GM18861 (cell line): Measurements from ENCODE around the gene JARID2.
"Not testable (repeated sequence)": the region's sequence is repeated elsewhere in the genome, so short reads cannot be mapped to it uniquely, and the experiment has no call there.

Source experiments
- ATAC-seq: cut with Tn5 transposase; IDR thresholded peaks from one replicate; pipeline ENCODE4 v1.9.1; 2021; ENCODE audit not compliant: unreplicated experiment

Gene JARID2

DNA sequence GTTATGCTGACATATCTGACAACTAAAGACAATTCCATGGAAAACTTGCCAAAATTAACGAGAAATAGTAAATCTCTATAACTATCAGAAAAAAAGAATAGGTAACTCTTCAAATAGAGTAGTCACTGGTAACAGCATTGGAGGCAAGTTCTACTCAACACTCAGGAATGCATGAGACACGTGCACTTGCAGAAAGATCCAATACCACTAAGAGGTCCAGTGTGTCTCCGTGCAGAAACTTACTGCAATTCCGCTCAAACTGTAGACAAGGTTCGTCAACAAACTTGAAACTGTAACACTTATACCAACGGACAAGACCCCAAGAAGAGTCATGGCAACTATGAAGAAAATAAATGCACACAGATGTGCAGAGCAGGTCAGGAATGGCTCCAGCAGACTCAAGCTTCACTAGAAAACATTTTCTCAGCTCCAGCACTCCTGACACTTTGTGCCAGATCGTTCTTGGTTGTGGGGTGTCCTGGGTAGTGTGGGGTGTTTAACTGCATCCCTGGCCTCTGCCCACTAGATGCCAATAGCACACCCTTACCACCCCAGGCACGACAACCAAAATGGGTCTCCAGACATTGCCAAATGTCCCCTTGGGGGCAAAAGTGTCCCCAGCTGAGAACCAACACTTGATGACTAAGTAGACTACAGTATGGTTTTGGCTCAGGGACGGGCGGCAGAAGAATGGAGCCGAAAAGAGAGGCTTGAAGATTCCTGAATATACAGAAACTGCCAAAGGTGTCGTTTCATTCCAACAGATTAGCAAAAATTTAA lies 282.2 kb downstream of the JARID2 start:
- ATAC-seq, result no peak

DNA sequence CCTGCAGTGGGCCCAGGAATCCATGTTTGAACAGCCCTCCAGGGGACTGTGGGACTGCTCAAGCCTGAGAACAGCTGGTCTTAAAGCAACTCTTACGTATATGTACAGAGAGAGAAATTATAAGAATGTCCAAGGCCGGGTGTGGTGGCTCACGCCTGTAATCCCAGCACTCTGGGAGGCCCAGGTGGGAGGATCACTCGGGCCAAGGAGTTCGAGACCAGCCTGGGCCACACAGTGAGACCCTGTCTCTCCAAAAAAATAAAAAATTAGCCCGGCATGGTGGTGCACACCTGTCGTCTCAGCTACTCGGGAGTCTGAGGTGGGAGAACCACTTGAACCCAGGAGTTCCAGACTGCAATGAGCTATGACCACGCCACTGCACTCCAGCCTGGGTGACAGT lies 283.0 kb downstream of the JARID2 start:
- ATAC-seq, result no peak

DNA sequence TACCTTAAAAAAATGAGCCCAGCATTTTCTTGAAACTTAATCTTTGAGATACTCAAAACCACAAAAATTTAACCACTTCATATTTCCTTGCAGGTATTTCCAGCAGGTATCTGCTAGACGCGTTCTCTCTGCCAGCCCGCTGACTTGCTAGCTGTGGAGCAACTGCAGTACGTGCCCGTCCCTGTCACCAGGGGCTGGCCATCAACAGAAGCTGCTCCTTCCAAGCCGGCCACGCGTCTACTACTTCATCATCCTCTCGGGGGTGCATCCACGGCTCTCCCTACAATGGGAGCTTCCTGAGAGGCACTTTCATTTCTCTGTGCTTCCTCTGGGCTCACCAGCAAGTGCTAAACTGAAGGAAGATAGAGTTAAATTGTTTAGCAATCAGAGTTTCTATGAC lies 284.5 kb downstream of the JARID2 start:
- no peak for ATAC-seq

DNA sequence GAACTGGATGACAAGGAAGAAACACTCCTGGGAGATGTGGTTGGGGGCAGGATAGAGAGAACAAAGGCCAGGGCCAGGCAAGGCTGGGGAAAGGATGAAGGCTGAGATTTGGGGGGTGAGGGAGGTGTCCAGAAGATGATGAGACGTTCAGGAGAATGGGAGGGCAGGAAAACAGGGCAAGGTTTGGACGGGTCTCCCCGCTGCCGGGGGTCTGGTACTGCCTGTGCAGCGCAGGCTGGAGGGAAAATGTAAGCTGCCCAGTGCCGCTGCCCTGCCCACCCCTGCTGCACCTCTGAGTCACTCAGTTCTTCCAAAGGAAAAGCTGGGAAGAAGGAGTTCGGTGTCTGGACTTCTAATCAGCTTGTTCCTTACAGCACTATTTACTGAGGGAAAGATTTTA lies 286.1 kb downstream of the JARID2 start:
- no peak for ATAC-seq

DNA sequence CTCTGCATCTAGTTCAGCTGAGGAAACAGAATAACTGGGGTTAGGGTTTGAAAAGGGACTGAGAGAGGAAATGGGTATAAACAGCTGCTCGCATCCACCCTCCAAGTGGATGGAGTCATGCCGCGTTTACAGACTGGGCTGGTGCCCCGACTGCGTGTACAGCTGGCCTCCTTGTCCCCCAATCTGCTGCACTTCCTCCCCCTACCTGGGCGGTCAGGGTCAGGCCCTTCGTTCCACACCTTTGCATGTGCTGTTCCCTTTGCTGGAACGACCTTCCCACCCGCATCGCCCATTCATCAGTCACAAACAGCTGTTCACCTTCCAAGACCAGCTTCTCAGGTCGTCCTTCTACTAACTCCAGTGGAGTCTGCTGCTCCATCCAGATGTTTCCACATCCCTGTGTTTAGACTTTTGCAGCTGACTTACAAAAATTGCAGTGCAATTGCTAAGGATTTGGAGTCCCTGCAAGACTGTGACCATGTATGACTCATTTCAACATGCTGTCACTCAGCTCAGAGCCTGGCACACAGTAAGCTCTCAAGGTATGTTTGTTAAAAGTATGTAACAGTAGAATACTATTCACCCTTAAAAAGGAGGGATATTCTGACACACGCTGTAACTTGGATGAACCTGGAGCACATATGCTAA lies 287.6 kb downstream of the JARID2 start:
- no peak for ATAC-seq

DNA sequence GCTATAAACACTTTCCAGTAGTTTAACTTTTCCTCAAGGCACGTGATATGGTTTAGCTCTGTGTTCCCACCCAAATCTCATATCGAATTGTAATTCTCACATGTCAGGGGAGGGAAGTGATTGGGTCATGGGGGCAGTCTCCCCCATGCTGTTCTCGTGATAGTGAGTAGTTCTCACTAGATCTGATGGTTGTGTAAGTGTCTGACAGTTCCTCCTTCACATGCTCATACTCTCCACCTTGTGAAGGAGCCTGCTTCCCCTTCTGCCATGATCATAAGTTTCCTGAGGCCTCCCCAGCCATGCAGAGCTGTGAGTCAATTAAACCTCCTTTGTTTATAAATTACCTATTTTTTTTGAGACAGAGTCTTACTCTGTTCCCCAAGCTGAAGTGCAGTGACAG lies 289.1 kb downstream of the JARID2 start:
- ATAC-seq, result no peak

DNA sequence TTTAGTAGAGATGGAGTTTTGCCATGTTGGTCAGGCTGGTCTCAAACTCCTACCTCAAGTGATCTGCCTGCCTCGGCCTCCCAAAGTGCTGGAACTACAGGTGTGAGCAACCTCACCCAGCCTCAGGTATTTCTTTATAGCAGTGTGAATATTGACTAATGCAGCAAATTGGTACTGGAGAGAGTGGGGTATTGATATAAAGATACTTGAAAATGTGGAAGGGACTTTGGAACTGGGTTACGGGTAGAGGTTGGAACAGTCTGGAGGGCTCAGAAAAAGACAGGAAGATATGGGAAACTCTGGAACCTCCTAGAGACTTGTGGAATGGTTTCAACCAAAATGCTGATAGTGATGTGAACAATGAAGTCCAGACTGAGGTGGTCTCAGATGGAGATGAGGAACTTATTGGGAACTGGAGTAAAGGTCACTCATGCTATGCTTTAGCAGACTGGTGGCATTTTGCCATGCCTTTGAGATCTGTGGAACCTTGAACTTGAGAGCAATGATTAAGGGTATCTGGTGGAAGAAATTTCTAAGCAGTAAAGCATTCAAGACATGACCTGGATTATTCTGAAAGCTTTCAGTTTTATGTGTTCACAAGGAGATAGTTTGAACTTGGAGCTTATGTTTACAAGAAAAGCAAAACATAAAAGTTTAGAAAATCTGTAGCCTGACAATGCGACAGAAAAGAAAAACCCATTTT lies 289.8 kb downstream of the JARID2 start:
- ATAC-seq, result no peak

DNA sequence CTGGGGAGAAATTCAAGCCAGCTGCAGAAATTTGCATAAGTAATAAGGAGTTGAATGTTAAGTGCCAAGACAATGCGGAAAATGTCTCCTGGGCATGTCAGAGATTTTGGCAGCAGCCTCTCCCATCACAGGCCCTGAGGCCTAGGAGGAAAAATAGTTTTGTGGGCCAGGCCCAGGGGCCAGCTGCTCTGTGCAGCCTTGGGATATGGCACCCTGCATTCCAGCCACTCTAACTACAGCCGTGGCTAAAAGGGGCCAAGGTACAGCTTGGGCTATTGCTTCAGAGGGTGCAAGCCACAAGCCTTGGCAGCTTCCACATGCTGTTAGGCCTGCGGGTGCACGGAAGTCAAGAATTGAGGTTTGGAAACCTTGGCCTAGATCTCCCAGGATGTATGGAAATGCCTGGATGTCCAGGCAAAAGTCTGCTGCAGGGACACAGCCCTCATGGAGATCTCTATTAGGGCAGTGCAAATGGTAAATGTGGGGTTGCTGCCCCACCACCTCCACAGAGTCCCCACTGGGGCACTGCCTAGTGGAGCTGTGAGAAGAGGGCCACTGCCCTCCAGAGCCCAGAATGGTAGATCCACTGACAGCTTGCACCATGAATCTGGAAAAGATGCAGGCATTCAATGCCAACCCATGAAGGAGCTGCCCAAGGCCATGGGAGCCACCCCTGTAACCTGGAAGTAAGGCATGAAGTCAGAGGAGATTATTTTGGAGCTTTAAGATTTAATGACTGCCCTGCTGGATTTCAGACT lies 290.5 kb downstream of the JARID2 start:
- ATAC-seq, result no peak

DNA sequence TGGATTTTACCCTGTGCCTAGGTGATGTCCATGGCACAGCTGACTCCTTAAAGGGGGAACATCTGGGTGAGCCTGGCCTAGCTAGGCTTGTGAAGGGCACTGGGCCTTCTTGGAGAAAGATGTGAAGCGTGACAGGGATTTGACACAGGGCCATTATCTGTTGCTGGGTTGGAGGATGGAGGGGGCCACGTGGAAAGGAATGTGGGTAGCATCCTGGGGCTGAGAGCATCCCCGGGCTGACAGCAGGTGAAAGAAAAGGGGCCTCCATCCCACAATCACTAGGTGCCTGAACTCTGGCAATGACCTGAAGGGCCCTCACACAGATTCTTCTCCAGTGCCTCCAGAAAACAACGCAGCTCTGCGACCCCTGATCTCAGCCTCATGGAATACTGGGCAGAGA lies 292.2 kb downstream of the JARID2 start:
- no peak for ATAC-seq

DNA sequence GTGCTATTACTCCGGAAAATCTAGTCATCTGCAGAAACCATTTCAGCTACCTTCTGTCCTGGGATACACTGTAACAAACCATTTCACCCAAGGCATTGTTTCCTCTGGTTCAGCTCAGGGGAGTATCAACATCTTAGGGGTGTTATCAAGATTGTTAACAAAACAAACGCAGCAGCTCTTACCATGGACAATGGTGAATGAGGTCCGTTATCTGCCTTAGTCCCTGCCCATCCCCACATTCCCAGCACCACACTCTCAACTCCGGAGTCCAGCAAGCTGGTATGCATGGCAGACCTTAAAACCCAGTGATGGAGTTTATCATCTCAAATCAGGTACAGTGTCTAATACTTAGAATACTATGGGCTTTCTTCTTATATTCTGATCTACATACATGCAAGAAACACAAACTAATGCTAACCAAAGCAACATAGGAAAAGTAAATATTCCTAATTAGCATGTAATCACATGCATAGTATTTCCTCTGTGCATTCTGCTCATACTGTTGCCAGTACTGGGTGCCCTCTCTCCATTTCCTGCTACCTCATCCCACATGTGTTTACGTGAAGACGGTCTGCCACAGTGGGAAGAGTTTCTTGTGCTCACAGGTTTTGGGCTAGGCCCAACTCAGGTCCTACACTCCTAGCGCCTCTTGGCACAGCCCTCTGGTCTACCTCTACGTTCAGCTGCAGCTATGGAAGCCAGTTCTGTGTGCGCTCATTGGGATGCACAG lies 293.1 kb downstream of the JARID2 start:
- ATAC-seq, result no peak

DNA sequence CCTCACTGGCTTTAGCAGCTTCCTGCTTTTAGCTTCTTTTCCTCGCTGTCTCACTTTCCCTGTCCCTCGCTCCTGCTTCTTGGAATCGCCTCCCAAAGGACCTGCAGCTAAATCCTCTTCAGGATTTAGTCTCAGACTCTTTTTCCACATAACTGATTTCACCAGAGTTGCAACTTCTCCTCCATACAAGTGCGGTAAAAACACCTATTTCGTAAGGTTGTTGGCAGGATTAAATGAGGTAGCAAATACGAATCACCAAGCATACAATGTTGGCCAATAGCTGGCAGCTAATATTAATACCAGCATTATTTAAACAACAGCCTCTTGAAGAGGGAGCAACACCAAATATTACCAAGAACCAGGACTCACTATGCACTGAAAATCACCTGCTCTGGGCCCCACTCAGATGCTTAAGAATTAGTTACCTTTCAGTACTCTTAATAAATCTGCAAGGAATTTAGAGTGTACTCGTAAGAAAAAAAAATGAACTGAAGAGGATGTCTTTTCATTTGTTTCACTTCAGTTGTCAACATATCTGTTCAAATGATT lies 293.9 kb downstream of the JARID2 start:
- no peak for ATAC-seq

DNA sequence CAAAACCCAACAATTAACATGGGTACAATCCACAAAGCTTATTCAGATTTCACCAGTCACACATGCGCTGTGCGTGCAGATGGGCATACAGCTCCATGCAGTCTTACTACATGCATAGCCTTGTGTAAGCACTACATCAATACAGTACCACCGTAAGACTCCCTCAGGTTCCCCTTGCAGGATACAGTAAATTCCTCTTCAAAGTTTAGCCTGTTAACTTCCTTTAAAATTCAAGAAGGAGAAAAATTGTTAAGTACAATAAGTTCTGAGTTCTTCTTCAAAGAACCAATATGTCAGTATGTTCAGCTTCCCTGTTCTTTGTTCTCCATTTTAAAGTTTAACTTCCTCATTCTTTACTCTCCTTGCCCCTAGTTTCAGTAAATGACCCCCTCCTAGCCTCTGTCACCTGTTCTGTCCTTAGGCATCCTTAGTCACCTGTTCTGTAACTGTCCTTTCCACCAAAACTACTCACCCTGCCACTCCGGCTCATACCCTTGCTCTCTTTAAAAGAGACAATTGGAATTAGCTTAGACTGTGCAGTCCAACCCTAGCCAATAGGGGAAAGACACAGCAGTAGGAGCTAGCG lies 297.6 kb downstream of the JARID2 start:
- not testable (repeated sequence) for ATAC-seq

DNA sequence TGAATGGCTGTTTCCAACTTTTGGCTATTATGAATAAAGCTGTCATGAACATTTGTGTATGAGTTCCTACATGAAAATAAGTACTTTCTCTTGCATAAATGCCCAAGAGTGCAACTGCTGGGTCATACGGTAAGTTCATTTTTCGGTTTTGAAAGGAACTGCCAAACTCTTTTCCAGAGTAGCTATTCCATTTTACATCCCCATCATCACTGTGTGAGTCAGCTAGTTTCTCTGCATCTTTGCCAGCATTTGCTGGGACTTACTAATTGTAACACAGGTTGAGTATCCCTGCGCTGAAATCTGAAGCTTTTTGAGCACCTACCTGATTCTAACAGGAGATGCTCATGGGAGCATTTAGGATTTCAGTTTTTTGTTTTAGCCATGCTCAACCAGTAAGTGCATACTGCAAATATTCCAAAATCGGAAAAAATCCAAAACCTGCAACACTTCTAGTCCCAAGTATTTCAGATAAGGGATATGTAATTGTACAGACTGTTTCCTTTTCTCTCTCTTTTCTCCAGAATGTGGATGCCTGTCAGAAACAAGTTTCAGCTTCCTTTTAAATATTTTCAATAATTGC lies 298.5 kb downstream of the JARID2 start:
- no peak for ATAC-seq

DNA sequence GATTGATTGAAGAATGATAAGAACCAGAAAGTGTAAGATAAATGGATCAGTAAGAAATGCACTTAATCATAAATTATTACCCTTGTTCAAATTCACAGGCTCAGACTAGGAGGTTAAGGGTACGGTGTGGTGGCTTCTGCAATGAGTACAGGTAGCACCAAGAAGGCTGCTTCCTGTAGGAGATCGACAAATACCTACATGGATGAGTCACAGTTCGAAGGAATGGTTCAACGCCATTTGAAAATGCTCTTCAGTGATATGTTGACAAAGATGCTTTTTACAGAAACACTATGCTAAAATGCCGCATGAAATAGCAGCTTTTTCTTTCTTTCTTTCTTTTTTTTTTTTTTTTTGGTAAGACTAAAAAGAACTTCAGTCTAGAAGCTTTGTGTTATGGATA lies 300.7 kb downstream of the JARID2 start:
- ATAC-seq, result no peak

DNA sequence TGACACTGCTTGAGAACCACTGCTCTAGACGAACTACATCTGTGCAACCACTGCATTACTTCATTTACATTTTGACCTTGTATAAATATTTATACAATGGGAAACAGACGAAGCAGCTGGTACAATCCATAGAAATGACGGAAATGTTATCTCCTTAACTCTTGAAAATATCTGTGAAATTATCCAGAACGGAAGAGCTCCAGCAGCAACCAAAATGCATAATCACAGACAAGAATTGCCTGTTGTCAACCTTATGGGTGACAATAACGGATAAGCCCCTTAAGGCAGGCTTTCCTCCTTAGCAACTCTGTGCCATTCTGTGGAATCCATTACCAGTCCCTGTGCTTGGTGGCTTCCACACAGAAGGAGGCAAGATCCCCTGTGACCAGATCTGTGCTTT lies 301.5 kb downstream of the JARID2 start:
- ATAC-seq, result no peak

DNA sequence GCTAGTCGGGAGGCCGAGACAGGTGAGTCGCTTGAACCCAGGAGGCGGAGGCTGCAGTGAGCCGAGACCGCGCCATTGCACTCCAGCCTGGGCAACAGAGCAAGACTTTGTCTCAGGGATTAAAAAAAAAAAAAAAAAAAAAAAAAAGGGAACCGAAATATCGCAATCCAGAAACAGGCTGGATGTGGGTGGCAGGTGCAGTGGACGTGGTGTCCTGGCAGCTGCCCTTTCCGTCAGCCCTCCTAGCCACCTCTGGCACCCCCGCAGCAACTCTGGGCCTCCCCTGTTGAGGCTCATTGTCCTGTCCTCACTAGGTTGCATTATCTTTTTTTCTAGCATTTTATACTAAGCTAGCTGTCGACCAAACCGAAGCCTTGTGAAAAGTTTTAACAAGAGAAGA lies 303.5 kb downstream of the JARID2 start:
- ATAC-seq, result no peak

DNA sequence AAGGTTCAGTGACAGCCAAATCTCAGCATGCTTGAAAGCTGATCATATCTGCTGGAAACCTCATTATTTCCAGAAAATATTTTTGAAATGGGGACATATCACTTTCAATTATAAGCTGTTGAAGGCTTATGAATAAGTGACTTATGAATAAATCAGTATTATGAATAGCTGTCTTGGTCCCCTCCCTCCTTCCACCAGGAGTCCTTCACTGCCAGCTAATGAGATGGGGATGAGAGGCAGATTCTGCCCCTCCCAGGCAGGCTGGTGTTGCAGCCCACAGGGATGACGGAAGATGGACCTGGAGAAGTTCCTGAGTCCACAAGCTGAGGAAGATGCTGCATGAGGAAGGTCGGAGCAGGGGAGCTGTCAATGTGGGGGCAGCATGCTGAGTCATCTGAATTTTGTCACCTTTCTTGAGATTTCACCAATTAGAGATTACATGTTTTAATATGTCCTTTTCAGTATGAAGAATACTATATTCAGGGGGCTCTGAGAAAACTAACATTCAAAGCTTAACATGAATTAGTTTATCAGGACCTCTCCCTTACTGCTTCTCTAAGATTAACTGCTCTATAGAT lies 304.8 kb downstream of the JARID2 start:
- ATAC-seq, result no peak

DNA sequence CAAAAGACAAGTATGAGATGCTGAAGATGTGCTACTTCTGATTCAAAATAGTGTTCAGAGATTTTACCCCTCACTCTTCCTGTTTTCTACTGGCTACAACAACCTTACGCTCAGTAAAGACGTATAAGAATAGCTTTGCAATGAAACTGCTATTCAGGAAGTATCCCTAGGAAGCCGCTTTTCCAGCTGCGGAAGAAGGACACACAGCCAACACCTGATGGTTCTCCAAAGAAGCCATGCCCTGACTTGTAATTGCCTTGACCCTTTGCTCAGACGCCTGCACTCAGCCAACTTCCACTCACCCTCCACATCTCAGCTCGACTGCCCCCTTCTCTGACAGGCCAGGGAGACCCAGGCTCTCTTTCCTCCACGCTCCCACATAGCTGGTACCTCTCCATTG lies 305.4 kb downstream of the JARID2 start:
- ATAC-seq, result no peak

DNA sequence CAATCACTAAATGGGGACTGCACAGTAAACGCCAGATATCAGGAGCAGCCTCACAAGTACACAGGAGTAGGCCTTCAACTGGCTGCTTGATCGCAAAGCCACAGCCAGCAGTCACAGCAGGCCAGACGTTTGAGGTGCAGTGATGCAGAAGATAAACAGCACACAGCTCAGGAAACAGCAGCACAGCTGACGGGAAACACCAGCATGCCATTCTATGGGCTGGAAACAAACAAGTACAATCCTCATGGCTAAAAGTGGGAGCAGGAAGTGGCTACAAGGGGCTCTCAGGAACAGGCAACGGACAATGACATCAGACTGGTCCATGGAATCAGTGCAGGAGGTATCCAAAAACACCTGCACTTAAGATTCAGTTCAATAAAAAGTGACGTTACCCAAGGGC lies 305.9 kb downstream of the JARID2 start:
- no peak for ATAC-seq
